ENCODE results near the gene ALG2. TPM values are rescaled to one million over a fixed set of nuclear protein-coding genes. Genes with fewer than 3 reads are reported as not detected.

Gene ALG2
- total RNA-seq, 4 donors from 2014 or later, result 26.4 to 33.0 (median 31.5) TPM

DNA sequence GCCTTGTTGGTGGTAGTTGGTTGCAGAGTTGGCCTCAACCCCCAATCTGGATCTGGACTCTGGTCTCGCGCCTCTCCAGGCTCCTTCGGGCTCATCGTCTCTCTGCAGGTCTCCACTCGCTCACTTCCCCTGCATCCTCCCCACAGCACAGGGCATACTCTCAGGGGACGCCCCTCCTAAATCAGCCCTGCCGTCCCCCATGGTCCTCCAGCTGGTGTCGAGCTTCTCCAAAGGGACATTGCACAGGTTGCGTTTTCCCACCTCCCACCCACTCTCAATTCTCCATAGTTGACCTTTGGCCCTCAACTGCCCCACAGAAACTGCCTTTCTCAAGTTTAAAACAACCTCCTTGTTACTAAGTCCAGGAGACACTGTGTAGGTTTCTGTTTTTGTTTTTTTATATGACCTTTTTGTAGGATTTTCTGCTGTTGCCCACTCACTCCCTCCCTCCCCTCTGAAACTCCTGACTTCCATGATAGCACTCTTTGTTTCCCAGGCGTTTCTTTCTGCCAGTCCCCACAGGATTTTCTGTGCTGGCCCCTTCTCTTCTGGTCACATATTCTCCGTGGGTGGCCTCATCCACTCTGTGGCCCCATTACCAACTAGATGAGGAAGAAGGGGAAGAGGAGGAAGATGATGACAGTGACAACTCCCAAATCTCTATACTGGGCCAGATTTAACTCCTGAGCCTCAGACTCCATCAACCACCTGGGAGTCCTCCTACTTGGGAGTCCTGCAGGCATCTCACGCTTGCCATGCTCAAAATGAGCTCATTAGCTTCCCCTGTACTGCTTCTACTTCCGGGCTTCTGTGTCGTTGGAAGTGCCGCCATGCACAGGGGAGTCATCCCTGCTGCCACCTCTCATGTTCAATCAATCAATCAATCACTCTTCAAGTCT, 50.3 kb downstream of the ALG2 start:
- H3K36me3 ChIP-seq, result no peaks in the 10 kb centered on the region
- WGBS, result 87% methylated on average over 15 of the region's 15 CpGs
- no peaks in the 10 kb centered on the region for H3K27me3 ChIP-seq
- no peak for DNase-seq (ENCODE audit: low spot score in 2 of 2)
- H3K27ac ChIP-seq, result no peak overlapping the region
- no peaks in the 10 kb centered on the region for H3K9me3 ChIP-seq
- TF ChIP-seq POLR2A (IDR thresholded peaks at IDR 0.05), result no peak
- no peak for TF ChIP-seq POLR2AphosphoS5 (IDR thresholded peaks at IDR 0.05)
- TF ChIP-seq, protein P1, sequence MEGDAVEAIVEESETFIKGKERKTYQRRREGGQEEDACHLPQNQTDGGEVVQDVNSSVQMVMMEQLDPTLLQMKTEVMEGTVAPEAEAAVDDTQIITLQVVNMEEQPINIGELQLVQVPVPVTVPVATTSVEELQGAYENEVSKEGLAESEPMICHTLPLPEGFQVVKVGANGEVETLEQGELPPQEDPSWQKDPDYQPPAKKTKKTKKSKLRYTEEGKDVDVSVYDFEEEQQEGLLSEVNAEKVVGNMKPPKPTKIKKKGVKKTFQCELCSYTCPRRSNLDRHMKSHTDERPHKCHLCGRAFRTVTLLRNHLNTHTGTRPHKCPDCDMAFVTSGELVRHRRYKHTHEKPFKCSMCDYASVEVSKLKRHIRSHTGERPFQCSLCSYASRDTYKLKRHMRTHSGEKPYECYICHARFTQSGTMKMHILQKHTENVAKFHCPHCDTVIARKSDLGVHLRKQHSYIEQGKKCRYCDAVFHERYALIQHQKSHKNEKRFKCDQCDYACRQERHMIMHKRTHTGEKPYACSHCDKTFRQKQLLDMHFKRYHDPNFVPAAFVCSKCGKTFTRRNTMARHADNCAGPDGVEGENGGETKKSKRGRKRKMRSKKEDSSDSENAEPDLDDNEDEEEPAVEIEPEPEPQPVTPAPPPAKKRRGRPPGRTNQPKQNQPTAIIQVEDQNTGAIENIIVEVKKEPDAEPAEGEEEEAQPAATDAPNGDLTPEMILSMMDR (IDR thresholded peaks at IDR 0.05), result no peak
- TF ChIP-seq EP300 (IDR thresholded peaks at IDR 0.05), result no peak
- H3K4me1 ChIP-seq, result no peaks in the 10 kb centered on the region
- no peak overlapping the region for H3K4me3 ChIP-seq

DNA sequence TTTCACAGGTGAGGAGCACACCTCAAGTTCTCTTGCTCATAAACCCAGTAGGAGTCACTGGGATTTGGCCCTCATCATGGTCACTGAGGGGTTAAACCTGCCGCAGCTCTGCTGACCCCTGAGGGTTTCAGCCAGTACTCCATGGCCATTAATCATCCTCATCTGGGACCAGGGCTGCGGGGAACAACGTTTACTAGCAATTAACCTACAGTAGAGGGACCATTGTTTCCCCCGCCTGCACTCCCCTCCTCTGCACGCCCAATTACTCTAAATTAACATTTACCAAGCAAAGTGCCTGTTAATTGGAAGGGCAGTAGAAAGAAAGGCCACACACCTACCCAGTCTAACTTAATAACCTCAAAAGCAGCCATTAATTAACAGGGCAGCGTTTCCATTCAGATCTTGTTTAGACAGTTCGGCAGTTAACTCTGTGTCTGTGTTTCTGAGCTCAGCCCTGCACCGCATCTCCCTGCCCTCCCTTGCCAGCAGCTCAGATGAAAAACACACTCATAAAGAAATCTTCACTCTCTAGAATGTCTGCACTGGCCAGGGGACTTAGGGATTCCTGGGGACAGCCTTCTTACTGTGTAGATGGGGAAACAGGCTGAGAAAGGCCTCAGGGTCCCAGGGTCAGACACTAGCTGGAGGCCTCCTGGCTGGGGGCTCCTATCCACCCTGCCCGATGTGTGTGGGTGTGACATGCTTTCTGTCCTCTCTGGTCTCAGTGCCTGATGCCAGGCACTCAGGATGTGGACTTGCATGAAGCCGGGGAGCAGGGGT, 51.6 kb downstream of the ALG2 start:
- no peaks in the 10 kb centered on the region for H3K27me3 ChIP-seq
- no peaks in the 10 kb centered on the region for H3K4me1 ChIP-seq
- no peaks in the 10 kb centered on the region for H3K9me3 ChIP-seq
- no peak overlapping the region for H3K4me3 ChIP-seq
- no peak for DNase-seq (ENCODE audit: low spot score in 2 of 2)
- no peak for TF ChIP-seq POLR2AphosphoS5 (IDR thresholded peaks at IDR 0.05)
- TF ChIP-seq, protein P1 (IDR thresholded peaks at IDR 0.05), result no peak
- TF ChIP-seq POLR2A (IDR thresholded peaks at IDR 0.05), result no peak
- no peak for TF ChIP-seq EP300 (IDR thresholded peaks at IDR 0.05)
- WGBS, result 63% methylated on average over 8 of the region's 10 CpGs
- no peak overlapping the region for H3K27ac ChIP-seq
- H3K36me3 ChIP-seq, result no peaks in the 10 kb centered on the region

DNA sequence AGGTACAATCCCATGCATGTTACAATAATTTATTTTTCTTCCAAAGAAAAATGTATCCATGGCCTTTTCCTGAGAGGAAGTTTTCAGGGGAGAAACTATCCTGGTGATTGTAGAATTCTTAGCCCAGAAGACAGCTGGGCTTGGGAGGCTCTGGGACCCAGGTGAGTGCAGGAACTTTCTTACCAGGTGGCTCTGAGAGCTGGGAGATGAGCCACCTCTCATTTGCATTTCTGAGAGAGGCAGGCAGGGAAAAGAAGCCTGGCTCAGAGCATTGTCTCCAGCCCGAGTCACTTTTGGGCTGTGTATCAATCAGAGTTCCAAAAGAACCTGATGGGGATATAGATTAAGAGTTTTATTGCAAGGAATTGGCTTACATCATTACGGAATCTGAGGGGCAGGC, 52.7 kb downstream of the ALG2 start:
- no peaks in the 10 kb centered on the region for H3K9me3 ChIP-seq
- no peak for DNase-seq (ENCODE audit: low spot score in 2 of 2)
- H3K36me3 ChIP-seq, result no peaks in the 10 kb centered on the region
- TF ChIP-seq, protein P1 (IDR thresholded peaks at IDR 0.05), result no peak
- TF ChIP-seq EP300 (IDR thresholded peaks at IDR 0.05), result no peak
- no peak for TF ChIP-seq POLR2AphosphoS5 (IDR thresholded peaks at IDR 0.05)
- no peak for TF ChIP-seq POLR2A (IDR thresholded peaks at IDR 0.05)
- WGBS, result 56% methylated on average over 2 of the region's 2 CpGs
- H3K27me3 ChIP-seq, result no peaks in the 10 kb centered on the region
- H3K4me3 ChIP-seq, result no peak overlapping the region
- H3K4me1 ChIP-seq, result no peaks in the 10 kb centered on the region
- H3K27ac ChIP-seq, result no peak overlapping the region

DNA sequence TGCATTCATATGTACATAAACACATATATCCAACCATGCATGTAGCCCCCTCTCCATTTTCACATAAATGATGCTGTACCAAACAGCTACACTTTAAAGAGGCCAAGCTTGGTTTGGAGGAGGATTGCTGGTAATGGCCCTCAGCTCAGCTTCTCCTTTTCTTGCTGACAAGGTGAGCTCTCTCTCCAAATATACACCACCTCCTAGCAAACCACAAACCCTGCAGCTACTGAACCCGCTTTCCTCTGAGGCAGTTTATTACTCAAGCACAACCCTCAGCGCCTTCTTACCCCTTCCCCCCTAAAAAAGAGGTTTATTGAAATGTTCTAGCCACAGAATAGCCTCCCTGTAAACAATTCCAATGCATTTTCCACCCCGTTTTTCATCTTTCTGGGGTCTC, 54.0 kb downstream of the ALG2 start:
- no peaks in the 10 kb centered on the region for H3K27me3 ChIP-seq
- H3K27ac ChIP-seq, result no peak overlapping the region
- H3K4me1 ChIP-seq, result no peaks in the 10 kb centered on the region
- TF ChIP-seq EP300 (IDR thresholded peaks at IDR 0.05) (no peak), POLR2AphosphoS5 (IDR thresholded peaks at IDR 0.05) (no peak), POLR2A (IDR thresholded peaks at IDR 0.05) (no peak)
- TF ChIP-seq, protein P1 (IDR thresholded peaks at IDR 0.05), result no peak
- DNase-seq (ENCODE audit: low spot score in 2 of 2), result no peak
- H3K9me3 ChIP-seq, result no peaks in the 10 kb centered on the region
- no peaks in the 10 kb centered on the region for H3K36me3 ChIP-seq
- no peak overlapping the region for H3K4me3 ChIP-seq
- WGBS, result 79% methylated on average over 3 of the region's 3 CpGs

DNA sequence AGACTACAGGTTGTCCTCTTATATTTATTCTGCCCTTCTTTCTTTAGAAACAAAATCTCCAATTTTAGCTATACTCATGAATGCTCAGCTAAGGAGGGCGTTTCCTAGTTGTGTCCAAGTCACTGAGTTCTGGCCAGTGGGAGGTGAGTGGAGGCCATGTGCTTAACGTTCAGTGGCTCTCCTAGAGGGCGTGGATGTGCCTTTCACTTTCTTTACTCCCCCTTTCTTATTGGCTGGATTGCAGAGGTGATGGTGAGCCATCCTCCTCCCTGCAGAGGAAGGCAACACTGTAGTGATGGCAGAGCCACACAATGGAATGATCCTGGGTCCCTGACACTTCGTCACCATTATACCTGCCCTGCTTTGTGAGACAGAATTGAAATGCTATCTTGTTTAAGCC, 54.6 kb downstream of the ALG2 start:
- DNase-seq (ENCODE audit: low spot score in 2 of 2), result no peak
- Histone ChIP-seq H3K36me3 (no peaks in the 10 kb centered on the region), H3K9me3 (no peaks in the 10 kb centered on the region), H3K27ac (no peak overlapping the region), H3K4me3 (no peak overlapping the region), H3K4me1 (no peaks in the 10 kb centered on the region), H3K27me3 (no peaks in the 10 kb centered on the region)
- TF ChIP-seq, protein P1 (IDR thresholded peaks at IDR 0.05), result no peak
- TF ChIP-seq EP300 (IDR thresholded peaks at IDR 0.05) (no peak), POLR2A (IDR thresholded peaks at IDR 0.05) (no peak), POLR2AphosphoS5 (IDR thresholded peaks at IDR 0.05) (no peak)
- 77% methylated on average over 4 of the region's 4 CpGs for WGBS

All from suprapubic skin (tissue), 4 donors.